ENCODE results near the gene WDR33. TPM values are rescaled to one million over a fixed set of nuclear protein-coding genes. Genes with fewer than 3 reads are reported as not detected.
A peak's percentile ranks its signal among the peaks of the same experiment; 100 is the strongest.

The WDR33 gene
- total RNA-seq, 2 experiments from 2014 or later = 66.3 to 72.4 TPM

DNA sequence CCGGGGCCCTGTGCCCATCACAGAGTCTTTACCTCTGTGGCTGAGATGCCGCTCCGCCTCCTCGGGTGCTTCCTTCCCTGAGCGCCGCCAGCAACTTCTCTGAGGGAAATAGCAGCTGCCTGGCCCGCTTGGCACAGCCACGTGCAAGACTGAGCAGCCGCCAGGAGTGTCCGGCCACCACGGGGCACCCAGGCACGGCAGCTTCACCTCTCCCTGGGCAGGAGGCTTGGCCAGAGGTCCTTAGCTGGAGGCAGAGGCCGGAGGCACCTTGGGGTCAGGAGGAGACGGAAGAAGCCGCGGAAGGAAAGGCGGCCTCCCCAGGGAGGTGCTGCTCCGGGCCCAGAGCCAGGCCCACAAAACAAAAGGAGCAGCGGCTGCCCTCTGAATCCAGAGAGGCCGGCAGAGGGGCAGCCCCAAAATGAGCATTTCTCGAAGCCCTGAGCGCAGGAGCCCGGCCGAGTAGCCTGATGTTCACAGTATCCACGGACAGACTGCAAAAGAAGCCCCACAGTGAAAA, 129.6 kb downstream of the WDR33 start:
- H3K4me1 Mint-ChIP-seq = no peaks in the 10 kb centered on the region
- H3K9me3 Mint-ChIP-seq (ENCODE audit: low read depth) = no peaks in the 10 kb centered on the region
- DNase-seq (no peak), ATAC-seq (no peak)
- CTCF ChIA-PET = no interaction called here
- peaks cover 45% of the 10 kb centered on the region for H3K27me3 Mint-ChIP-seq
- H3K27ac Mint-ChIP-seq = no peak overlapping the region
- H3K36me3 Mint-ChIP-seq = no peaks in the 10 kb centered on the region
- H3K4me3 Mint-ChIP-seq = no peak overlapping the region

DNA sequence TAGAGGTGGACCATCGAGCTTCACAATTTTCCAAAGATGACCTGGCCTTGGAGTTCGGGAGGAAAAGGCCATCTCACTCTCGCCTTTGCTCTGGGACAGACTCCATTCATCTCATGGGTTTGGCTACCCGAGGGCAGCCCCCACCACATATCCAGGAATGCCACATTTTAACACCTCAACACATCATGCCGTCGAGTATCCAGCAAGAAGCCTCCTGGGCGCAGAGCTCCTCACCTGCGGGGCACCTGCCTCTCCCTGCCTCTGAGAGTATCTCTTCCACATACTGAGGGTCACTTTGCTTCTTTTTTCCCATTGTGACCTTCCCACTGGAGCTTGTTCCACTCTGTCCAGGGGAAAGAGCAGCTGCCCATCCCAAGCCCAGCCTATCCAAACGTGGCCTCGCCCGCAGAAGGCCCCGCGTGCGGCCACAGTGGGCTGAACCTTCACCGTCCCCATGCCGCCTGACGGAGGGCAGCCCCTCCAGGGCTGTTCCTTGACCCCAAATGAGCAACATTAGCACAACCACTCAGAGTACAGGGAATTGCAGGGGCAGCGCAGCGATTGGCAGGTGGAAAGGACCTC, 130.2 kb downstream of the WDR33 start:
- Mint-ChIP-seq H3K4me1 (peaks cover 2% of the 10 kb centered on the region), H3K36me3 (no peaks in the 10 kb centered on the region), H3K4me3 (no peak overlapping the region), H3K27me3 (peaks cover 49% of the 10 kb centered on the region), H3K27ac (no peak overlapping the region), H3K9me3 (ENCODE audit: low read depth) (no peaks in the 10 kb centered on the region)
- ATAC-seq (no peak), DNase-seq (no peak)
- CTCF ChIA-PET = no interaction called here

DNA sequence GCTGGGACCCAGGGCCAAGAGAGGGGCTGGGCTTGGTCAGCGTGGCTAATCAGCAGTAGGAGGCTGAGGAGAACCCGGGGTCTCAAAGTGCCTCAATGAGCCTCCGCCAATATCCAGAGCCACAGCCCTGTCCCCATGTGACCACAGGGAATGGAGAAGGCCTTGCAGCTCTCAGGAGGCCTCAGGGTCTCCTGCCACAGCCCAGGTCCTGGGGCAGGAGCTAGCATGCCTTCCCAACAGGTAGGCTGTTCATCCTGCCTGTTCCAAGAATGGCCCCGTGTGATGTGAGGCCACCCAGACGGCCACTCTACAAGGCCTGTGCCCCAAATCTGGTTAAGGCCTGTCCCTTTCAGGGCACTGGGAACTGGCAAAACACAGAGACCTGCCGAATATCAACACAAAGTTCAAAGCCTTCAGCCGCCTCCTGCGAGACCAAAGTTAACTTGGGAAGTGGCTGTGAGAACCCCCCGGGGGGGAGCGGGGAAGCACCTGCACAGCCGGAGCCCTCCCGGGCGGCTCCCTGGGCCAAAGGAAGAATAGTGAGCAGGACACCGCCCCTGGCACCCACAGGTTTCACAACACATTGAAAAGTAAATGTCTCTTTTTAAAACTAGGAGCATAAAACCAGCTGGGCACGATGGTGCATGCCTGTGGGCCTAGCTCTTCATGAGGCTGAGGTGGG, 131.2 kb downstream of the WDR33 start:
- ATAC-seq (no peak), DNase-seq (no peak)
- Mint-ChIP-seq H3K27ac (no peak overlapping the region), H3K4me1 (peaks cover 2% of the 10 kb centered on the region), H3K9me3 (ENCODE audit: low read depth) (no peaks in the 10 kb centered on the region), H3K4me3 (no peak overlapping the region), H3K36me3 (no peaks in the 10 kb centered on the region), H3K27me3 (peaks cover 47% of the 10 kb centered on the region)
- CTCF ChIA-PET = no interaction called here

DNA sequence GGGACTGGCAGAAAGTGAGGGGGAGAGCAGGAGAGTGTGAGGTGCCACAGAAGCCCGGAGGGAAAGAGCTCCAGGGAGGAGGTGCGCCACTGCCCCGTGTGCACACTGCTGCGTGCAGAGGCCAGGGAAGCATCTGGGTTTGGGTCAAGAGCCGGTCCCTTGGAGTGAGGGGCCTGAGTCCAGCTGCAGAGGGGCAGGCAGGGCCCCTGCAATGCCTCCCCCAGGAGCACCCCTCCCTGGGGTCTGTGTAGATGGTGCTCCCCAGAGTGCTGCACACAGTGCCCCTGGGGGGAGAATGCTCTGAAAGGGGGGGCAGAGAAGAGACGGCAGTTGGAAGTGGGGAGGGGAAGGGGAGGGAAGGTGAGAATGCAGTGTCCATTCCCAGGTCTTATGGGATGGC, 132.0 kb downstream of the WDR33 start:
- Mint-ChIP-seq H3K36me3 (no peaks in the 10 kb centered on the region), H3K4me3 (no peak overlapping the region), H3K9me3 (ENCODE audit: low read depth) (no peaks in the 10 kb centered on the region), H3K27ac (no peak overlapping the region), H3K4me1 (peaks cover 6% of the 10 kb centered on the region), H3K27me3 (peaks cover 54% of the 10 kb centered on the region)
- no peak for ATAC-seq
- CTCF ChIA-PET = no interaction called here
- no peak for DNase-seq

DNA sequence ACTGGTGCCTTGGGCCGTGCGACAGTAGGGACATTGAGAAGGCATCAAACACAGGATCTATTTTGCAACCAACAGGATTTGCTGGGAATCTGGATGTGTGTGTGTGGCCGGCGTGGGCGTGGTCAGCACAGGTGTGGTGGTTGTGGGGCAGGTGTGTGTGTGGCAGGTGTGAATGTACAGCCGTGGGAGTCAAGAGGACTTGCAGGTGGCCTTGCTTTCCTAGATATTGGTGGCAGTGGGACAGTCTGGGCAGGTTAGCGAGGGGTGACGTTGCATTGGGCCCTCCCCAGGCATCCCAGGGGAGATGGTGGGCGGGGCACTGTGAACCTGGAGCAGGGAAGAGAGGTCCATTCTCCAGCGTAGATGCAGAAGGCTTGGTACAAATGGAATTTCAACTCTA, 132.4 kb downstream of the WDR33 start:
- ATAC-seq (no peak), DNase-seq (no peak)
- peaks cover 55% of the 10 kb centered on the region for H3K27me3 Mint-ChIP-seq
- no peak overlapping the region for H3K27ac Mint-ChIP-seq
- no peak overlapping the region for H3K4me3 Mint-ChIP-seq
- peaks cover 6% of the 10 kb centered on the region for H3K4me1 Mint-ChIP-seq
- CTCF ChIA-PET = no interaction called here
- no peaks in the 10 kb centered on the region for H3K9me3 Mint-ChIP-seq (ENCODE audit: low read depth)
- no peaks in the 10 kb centered on the region for H3K36me3 Mint-ChIP-seq

DNA sequence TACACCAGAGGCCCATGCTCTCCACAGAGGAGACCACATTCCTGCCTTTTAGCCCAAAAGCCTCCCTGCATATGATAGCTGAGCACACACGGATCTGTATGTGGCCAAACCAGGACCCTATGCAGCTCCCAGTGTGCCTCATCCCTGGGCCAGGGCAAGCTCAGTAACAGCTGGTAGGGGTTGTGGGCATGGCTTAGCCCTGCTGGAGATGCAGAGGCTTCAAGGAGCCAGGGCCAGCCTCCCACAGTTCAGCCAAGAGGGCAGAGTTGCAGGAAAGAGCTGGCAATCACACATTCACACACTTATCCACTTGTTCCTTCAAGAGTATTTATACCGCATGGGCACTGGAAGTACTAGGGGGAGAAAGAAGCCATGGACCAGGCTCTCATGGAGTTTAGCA, 134.1 kb downstream of the WDR33 start:
- peaks cover 65% of the 10 kb centered on the region for H3K27me3 Mint-ChIP-seq
- H3K9me3 Mint-ChIP-seq (ENCODE audit: low read depth) = no peaks in the 10 kb centered on the region
- no peak for DNase-seq
- H3K4me1 Mint-ChIP-seq = peaks cover 6% of the 10 kb centered on the region
- H3K4me3 Mint-ChIP-seq = no peak overlapping the region
- ATAC-seq = no peak
- CTCF ChIA-PET = interaction anchor here (1.2 kb wide), 2 partner anchors 27 to 85 kb away, joined by 3 read pairs; no protein-coding TSS in a partner anchor
- H3K36me3 Mint-ChIP-seq = no peaks in the 10 kb centered on the region
- no peak overlapping the region for H3K27ac Mint-ChIP-seq

DNA sequence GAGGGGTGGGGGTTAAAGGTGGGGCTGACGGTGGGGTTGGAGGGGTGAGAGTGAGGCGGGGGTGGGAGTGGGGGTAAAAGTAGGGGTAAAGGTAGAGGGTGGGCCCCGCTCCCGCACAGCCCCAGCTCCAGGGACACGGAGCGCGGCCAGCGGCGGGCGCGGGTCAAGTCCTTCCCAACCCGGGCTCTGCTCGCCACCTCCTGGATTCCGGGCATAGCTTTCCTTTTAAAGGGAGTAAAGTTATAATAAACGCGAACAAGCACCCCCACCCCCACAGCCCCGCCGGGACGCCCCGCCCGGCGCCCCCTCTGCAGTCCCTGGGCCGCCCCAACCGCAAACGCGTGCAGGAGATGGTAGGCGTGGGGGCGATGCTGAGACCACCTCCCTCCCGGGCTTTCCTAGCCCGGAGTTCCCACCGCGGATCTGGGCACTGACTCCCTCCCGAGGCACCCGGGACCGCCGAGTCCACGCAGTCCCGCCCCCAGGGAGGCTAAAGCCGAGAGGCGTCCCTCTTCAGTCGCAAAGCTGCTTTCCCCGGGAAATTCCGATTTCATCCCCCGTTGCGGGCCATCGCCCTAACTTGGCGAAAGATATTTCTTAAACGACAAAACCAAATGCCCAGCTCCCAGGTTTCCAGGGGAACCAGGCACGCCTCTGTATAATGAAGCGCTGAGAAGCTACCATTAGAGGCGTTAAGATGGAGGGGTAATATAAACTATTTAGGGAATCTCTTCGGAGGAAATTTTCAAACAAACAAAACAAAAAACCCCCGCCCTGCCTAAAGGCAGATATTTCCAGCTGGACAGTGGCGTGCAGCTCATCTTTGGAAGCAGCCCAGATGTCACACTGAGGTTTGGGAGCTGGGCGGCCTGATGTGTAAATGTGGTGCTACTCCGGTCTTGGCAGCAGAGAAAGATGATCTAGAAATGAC, 135.4 kb downstream of the WDR33 start, which contains the start of gene LIMS2:
Gene LIMS2 (minus strand): TSS at position 200 of the 931 bp plus-strand sequence. CDS start 506 bp downstream, outside the sequence.
- Mint-ChIP-seq H3K4me3 (peak within 1 kb of the TSS; percentile 9), H3K9me3 (ENCODE audit: low read depth) (no peaks in the 10 kb centered on the region), H3K36me3 (no peaks in the 10 kb centered on the region), H3K27me3 (peaks cover 62% of the 10 kb centered on the region), H3K27ac (no peak within 1 kb of the TSS), H3K4me1 (peaks cover 6% of the 10 kb centered on the region)
- CTCF ChIA-PET = interaction anchor here (1.2 kb wide), 1 partner anchor 84 kb away, joined by 3 read pairs; no protein-coding TSS in a partner anchor
- ATAC-seq (no peak), DNase-seq (no peak)

DNA sequence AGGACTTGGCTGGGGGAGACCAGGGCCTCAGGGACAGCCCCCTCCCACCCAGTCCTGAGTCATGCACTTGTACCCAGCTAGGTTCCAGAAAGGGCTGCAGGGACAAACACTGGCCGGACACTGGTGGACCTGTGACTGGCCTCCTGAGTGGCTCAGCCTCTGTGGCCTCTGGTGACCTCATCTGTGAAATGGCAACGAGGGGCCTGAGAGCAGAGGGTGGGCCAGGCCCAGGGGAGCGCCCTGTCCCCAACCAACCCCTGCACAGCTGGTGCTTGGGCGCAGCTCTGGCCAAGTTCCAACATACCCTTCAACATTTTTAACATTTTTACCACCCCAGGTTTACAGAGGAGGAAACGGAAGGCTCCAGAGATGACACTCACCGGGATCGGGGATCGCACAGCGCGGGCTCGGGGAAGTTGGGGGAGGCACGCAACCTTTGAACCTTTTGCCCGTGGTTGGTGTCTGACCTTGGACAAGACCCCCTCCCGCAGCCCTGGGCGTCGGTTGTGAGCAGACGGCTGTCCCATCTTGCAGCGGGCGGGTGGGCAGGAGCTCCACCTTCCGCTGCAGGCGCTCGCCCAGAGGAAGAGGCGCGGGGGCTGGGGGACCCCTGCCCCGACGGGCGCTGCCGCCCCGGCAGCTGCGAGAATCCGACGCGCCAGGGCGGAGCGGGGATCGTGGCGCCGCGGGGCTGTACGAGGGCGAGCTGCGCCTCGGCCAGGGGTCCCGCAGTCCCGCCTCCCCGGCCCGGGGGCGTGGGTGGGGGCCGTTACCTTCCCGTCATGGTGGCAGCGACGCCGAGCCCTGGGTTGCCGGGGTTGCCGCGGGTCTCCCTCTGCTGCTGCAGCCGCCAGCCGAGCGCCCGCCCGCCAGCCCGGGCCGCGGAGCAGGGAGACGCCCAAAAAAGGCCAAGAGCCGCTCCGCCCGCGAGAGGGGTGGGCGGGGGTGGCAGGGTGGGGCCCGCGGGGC, 136.4 kb downstream of the WDR33 start:
- no peak overlapping the region for H3K27ac Mint-ChIP-seq
- no peaks in the 10 kb centered on the region for H3K9me3 Mint-ChIP-seq (ENCODE audit: low read depth)
- H3K36me3 Mint-ChIP-seq = no peaks in the 10 kb centered on the region
- H3K4me1 Mint-ChIP-seq = peaks cover 6% of the 10 kb centered on the region
- H3K27me3 Mint-ChIP-seq = peaks cover 71% of the 10 kb centered on the region
- CTCF ChIA-PET = no interaction called here
- DNase-seq (no peak), ATAC-seq (peak; percentile 50)
- peak overlapping the region; percentile 9 for H3K4me3 Mint-ChIP-seq

DNA sequence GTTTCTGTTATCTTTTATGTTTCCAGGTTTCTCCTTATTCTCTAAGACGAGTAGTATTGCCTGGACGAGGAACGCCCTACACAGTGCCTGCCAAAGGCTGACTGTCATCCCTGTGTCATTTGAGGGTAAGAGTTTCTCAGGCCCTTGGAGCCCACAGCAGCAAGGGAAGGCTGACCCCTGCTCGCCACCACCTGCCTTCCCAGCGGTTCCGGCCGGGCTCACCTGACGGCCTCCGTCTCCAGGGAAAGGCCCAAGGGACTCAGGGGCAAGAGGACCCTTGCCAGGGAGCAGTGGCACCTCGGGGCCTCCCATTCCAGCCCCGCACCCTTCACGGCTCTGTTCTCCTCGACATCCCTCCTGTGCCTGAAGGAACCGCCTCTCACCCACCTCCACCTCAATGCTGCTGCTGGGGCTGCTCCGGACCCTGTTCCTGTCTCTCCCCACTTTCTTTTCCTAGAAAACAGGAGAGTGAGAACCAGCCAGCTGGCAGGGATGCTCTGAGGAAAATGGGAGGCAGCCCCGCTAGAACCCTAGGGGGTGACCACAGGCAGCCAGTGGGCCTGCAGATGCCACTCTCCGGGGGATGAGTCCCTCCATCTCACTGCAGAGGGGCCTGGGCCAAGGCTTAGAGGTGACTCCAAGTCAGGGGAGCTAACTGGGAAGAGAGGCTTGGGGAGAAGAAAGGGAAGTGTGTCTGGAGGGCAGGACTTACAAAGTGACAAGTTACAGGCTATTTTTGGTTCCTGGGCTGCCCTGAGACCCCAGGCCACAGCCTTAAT, 137.5 kb downstream of the WDR33 start:
- no peaks in the 10 kb centered on the region for H3K36me3 Mint-ChIP-seq
- no peak for ATAC-seq
- CTCF ChIA-PET = no interaction called here
- peaks cover 6% of the 10 kb centered on the region for H3K4me1 Mint-ChIP-seq
- H3K27me3 Mint-ChIP-seq = peaks cover 73% of the 10 kb centered on the region
- H3K27ac Mint-ChIP-seq = no peak overlapping the region
- H3K9me3 Mint-ChIP-seq (ENCODE audit: low read depth) = no peaks in the 10 kb centered on the region
- no peak overlapping the region for H3K4me3 Mint-ChIP-seq
- DNase-seq = no peak

DNA sequence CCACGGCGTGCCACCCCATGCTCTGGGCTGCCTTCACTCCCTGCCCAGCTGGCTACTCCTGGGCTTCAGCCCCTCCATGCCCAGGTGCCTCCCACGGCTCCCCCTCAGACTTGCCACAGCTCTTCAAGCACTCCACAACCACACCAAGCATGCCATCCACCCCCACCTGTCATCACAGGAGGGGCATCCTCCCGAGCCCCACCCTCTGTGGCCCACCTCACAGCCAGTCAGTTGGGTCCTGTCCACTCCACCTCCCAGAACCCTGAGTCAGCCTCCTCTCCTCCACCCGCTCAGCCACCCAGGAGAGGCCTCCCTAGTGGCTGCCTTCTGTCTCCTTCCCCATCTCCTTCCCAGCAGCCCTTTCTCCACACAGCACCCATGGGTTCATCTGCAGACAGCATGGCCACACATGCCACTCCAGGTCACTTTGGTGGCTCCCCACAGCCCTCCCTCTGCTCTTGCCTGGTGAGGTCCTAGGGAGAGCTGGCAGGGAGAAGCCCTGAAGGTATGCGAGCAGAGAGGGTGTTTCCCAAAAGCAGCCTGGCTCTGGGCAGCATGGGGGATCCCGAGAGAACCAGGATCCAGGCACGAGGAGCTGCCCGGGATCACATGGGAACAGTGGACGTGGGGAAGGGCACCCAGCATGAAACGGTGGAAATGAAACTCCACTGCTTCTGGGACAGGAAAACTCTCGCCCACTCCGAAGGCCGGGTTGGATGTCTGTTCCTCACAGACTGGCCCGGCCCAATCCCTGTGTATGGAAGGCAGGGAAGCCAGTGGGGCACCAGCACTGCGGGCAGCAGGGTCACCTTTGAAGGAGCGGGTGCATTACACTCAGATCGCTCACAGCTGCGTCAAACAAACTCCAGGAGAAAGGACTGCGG, 138.4 kb downstream of the WDR33 start:
- no peaks in the 10 kb centered on the region for H3K36me3 Mint-ChIP-seq
- peaks cover 68% of the 10 kb centered on the region for H3K27me3 Mint-ChIP-seq
- H3K27ac Mint-ChIP-seq = peak overlapping the region; percentile 8
- CTCF ChIA-PET = no interaction called here
- H3K4me1 Mint-ChIP-seq = peaks cover 6% of the 10 kb centered on the region
- ATAC-seq (no peak), DNase-seq (no peak)
- H3K9me3 Mint-ChIP-seq (ENCODE audit: low read depth) = no peaks in the 10 kb centered on the region
- no peak overlapping the region for H3K4me3 Mint-ChIP-seq

DNA sequence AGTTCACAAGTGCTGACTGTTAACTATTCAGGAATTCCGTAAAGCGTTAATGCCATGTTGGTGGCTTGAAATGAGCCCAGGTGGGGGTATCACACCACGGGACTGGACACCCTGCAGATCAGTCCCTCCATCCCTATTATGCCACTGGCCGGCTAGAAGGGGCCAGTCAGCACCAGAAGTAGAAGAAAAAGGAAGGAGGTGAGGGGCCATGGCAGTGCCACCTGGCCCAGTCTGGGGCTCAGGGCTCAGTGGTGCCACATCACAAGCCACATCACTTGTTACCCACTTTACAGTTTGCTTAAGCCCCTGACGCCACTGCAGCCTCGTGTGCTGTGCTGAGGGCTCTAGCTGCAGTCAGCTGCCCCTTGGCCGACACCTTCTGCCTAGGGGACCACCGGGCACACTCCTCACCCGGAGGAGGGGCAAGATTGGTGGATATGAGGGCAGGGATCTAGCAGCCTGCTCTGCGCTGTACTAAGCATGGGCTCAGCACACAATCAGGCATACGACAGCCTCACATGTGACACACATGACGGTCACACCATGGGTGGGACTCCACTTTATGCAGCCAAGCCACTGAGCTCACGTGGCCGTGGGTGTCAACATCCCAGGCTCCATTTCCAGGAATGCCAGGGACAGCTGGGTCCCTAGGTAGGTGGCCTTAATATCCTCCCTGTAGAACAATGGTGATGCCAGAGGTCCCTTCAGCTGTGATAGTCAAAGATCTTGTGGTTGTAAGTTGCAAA, 139.2 kb downstream of the WDR33 start:
- Mint-ChIP-seq H3K4me1 (peaks cover 6% of the 10 kb centered on the region), H3K27me3 (peaks cover 67% of the 10 kb centered on the region), H3K27ac (no peak overlapping the region), H3K4me3 (no peak overlapping the region), H3K36me3 (no peaks in the 10 kb centered on the region), H3K9me3 (ENCODE audit: low read depth) (no peaks in the 10 kb centered on the region)
- CTCF ChIA-PET = no interaction called here
- ATAC-seq = no peak
- no peak for DNase-seq

Data from activated CD8-positive, alpha-beta memory T cell treated with anti-CD3 and anti-CD28 coated beads, Interleukin-2, amount 10 ng/mL, durations not matched to agents 7 days and 5 days (primary cell).